ENCODE results near the gene NPPA. TPM values are rescaled to one million over a fixed set of nuclear protein-coding genes. Genes with fewer than 3 reads are reported as not detected.
"Not testable (repeated sequence)": the region's sequence is repeated elsewhere in the genome, so short reads cannot be mapped to it uniquely, and the experiment has no call there.

NPPA gene
- polyA plus RNA-seq, 1 donor = 1.8 TPM

GRCh38 chr1:11805422-11806306, 41.9 kb downstream of the NPPA start, which contains the start of the genes CLCN6 and MTHFR:
CLCN6 (plus strand) TSS chr1:11806191; CDS start chr1:11806263, 72 bp downstream.
MTHFR (minus strand) TSS chr1:11805964; CDS start chr1:11803116, 2,848 bp downstream.
- peak; percentile 99 for DNase-seq

GRCh38 chr1:11804666-11805421, 42.7 kb downstream of the NPPA start:
- DNase-seq = no peak

- DNase-seq = not testable (repeated sequence)
Measured at GRCh38 chr1:11803924-11804665, 43.5 kb downstream of the NPPA start.

- peak; percentile 86 for DNase-seq
Measured at GRCh38 chr1:11802973-11803885, 44.4 kb downstream of the NPPA start.

GRCh38 chr1:11802616-11802972, 45.0 kb downstream of the NPPA start:
- no peak for DNase-seq

GRCh38 chr1:11800756-11801433, 46.7 kb downstream of the NPPA start:
- no peak for DNase-seq

- DNase-seq = no peak
Measured at GRCh38 chr1:11800391-11800755, 47.2 kb downstream of the NPPA start.

GRCh38 chr1:11799896-11800295, 47.7 kb downstream of the NPPA start:
- DNase-seq = no peak

- no peak for DNase-seq
Measured at GRCh38 chr1:11799099-11799498, 48.5 kb downstream of the NPPA start.

- DNase-seq = no peak
Measured at GRCh38 chr1:11797525-11798216, 49.9 kb downstream of the NPPA start.

- no peak for DNase-seq
Measured at GRCh38 chr1:11796036-11796828, 51.4 kb downstream of the NPPA start.

Other genes with a start within 250 kb of the NPPA start
- gene FBXO2, start 193.4 kb downstream of the NPPA start, polyA plus RNA-seq (ENCODE audit: insufficient read length) = 0.58 TPM
- 5.3 TPM for gene FBXO44, start 192.9 kb downstream of the NPPA start, polyA plus RNA-seq (ENCODE audit: insufficient read length)
- gene FBXO6, start 183.6 kb downstream of the NPPA start, polyA plus RNA-seq (ENCODE audit: insufficient read length) = 4.8 TPM
- 29.4 TPM for gene MAD2L2, start 166.6 kb downstream of the NPPA start, polyA plus RNA-seq (ENCODE audit: insufficient read length)
- gene DRAXIN, start 156.1 kb downstream of the NPPA start, polyA plus RNA-seq (ENCODE audit: insufficient read length) = 0.26 TPM
- 22.2 TPM for gene AGTRAP, start 111.6 kb downstream of the NPPA start, polyA plus RNA-seq (ENCODE audit: insufficient read length)
- gene C1orf167, start 85.6 kb downstream of the NPPA start, polyA plus RNA-seq (ENCODE audit: insufficient read length) = 7.2 TPM
- 62.3 TPM for gene MTHFR, start 41.8 kb downstream of the NPPA start, polyA plus RNA-seq (ENCODE audit: insufficient read length)
- gene CLCN6, start 41.6 kb downstream of the NPPA start, polyA plus RNA-seq (ENCODE audit: insufficient read length) = 15.8 TPM
- gene NPPB, start 11.2 kb upstream of the NPPA start, polyA plus RNA-seq (ENCODE audit: insufficient read length) = not detected
- gene KIAA2013, start 78.6 kb upstream of the NPPA start, polyA plus RNA-seq (ENCODE audit: insufficient read length) = 33.7 TPM
- 144 TPM for gene PLOD1, start 86.9 kb upstream of the NPPA start, polyA plus RNA-seq (ENCODE audit: insufficient read length)
- gene MFN2, start 132.7 kb upstream of the NPPA start, polyA plus RNA-seq (ENCODE audit: insufficient read length) = 64.6 TPM
- 18.7 TPM for gene MIIP, start 171.7 kb upstream of the NPPA start, polyA plus RNA-seq (ENCODE audit: insufficient read length)
- gene TNFRSF8, start 215.5 kb upstream of the NPPA start, polyA plus RNA-seq (ENCODE audit: insufficient read length) = 0.34 TPM

Measured in hindlimb muscle (tissue), 1 donor.